HepG2 (cell line): ENCODE data around the gene MAGEA3. TPM values are rescaled to one million over a fixed set of nuclear protein-coding genes. Genes with fewer than 3 reads are reported as not detected.

Experiments used
- AKAP8 ChIP-seq: sonication (generic); formaldehyde crosslinking; IDR thresholded peaks from 2 replicates; pipeline ENCODE4 v1.5.1; 2020; ENCODE audit warnings: mild to moderate bottlenecking, missing genetic modification reagents
- ARID4A ChIP-seq: sonication (generic); formaldehyde crosslinking; IDR thresholded peaks from 2 replicates; pipeline ENCODE4 v1.5.0; 2020; ENCODE audit warnings: mild to moderate bottlenecking, missing genetic modification reagents, borderline replicate concordance
- CEBPB ChIP-seq: IDR thresholded peaks from 2 replicates; pipeline ENCODE4 v1.6.1; 2011; ENCODE audit warnings: low read depth, low read length, improper control_type of control experiment, borderline replicate concordance
- FOXO1 ChIP-seq: sonication (generic); formaldehyde crosslinking; IDR thresholded peaks from 2 replicates; pipeline ENCODE4 v1.4.0; 2020; ENCODE audit warnings: missing genetic modification reagents
- HNRNPH1 ChIP-seq: fragments of 200-400 bp; formaldehyde crosslinking; optimal IDR thresholded peaks from 2 replicates; pipeline ENCODE3; 2017; ENCODE audit warnings: mild to moderate bottlenecking, low read depth, low read length
- SKIL ChIP-seq: sonication (generic); formaldehyde crosslinking; IDR thresholded peaks from 2 replicates; pipeline ENCODE4 v1.8.0; 2022; ENCODE audit warnings: missing genetic modification reagents, mild to moderate bottlenecking, moderate library complexity, borderline replicate concordance
- SP1 ChIP-seq, 2 experiments: fragments of 450-650 bp in 1 of 2; sonication (generic) in 1 of 2; formaldehyde crosslinking in 1 of 2; IDR thresholded peaks; 2 replicates each; pipeline versions ENCODE4 v1.4.0 to v1.6.1; 2016 to 2020; ENCODE audit warnings: missing genetic modification reagents in 1 of 2
- TFDP2 ChIP-seq: sonication (generic); formaldehyde crosslinking; IDR thresholded peaks from 2 replicates; pipeline ENCODE4 v1.4.0; 2020; ENCODE audit warnings: missing genetic modification reagents
- THAP9 ChIP-seq: sonication (generic); formaldehyde crosslinking; IDR thresholded peaks from 2 replicates; pipeline ENCODE4; 2020; ENCODE audit warnings: missing genetic modification reagents, mild to moderate bottlenecking, borderline replicate concordance
- ZNF33B ChIP-seq: sonication (generic); formaldehyde crosslinking; IDR thresholded peaks from 2 replicates; pipeline ENCODE4 v1.5.1; 2020; ENCODE audit warnings: mild to moderate bottlenecking, missing genetic modification reagents
- ZNF563 ChIP-seq: sonication (generic); formaldehyde crosslinking; IDR thresholded peaks from 2 replicates; pipeline ENCODE4 v1.8.0; 2022; ENCODE audit warnings: mild to moderate bottlenecking, moderate library complexity, missing genetic modification reagents
- ZNF672 ChIP-seq: sonication (generic); formaldehyde crosslinking; IDR thresholded peaks from 2 replicates; pipeline ENCODE4 v1.8.1; 2022; ENCODE audit warnings: missing genetic modification reagents
- polyA plus RNA-seq, 8 experiments: library from polyadenylated mRNA; depleted of rRNA in 3 of 8; stranded (reverse) in 7 of 8; unstranded in 1 of 8; fragments of >200 nt; fragmentation: Illumina TruSeq in 4 of 8; extraction: Trizol in 4 of 8; gene quantifications; 2 replicates each; pipeline versions ENCODE4 v1.2.1 to v1.2.3, GENCODE V29; 2011 to 2016; ENCODE audit warnings: low read depth in 4 of 8, missing spikeins in 1 of 8, mixed read lengths in 1 of 8; ENCODE audit not compliant: insufficient read depth in 1 of 8
- total RNA-seq, 5 experiments: library from RNA; depleted of rRNA; stranded (reverse); fragments of >200 nt; fragmentation: Illumina TruSeq; extraction: Trizol; gene quantifications; 2 replicates each; pipeline ENCODE4 v1.2.3, GENCODE V29; 2016; ENCODE audit warnings: low read depth in 1 of 5
- TF ChIP-seq, protein P1 (sequence below): sonication (generic); formaldehyde crosslinking; IDR thresholded peaks from 2 replicates; pipeline ENCODE4 v1.4.0; 2020; ENCODE audit warnings: missing genetic modification reagents, borderline replicate concordance
- TF ChIP-seq, protein P2 (sequence below): sonication (generic); formaldehyde crosslinking; IDR thresholded peaks from 2 replicates; pipeline ENCODE4 v1.5.0; 2020; ENCODE audit warnings: mild to moderate bottlenecking, missing genetic modification reagents

Gene MAGEA3
- total and polyA plus RNA-seq, 2 of the 13 experiments (the other 11 are each of a cell fraction or from before 2014, with no cell fraction given): not detected

DNA sequence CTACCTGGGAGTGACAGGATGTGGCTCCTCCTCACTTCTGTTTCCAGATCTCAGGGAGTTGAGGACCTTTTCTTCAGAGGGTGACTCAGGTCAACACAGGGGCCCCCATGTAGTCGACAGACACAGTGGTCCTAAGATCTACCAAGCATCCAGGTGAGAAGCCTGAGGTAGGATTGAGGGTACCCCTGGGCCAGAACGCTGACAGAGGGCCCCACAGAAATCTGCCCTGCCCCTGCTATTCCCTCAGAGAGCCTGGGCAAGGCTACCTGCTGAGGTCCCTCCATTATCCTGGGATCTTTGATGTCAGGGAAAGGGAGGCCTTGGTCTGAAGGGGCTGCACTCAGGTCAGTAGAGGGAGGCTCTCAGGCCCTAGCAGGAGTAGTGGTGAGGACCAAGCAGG, 36.5 kb downstream of the MAGEA3 start (continued):
- TF ChIP-seq THAP9 (CRISPR knock-in tag) (no peak), SKIL (CRISPR knock-in tag) (no peak), ARID4A (CRISPR knock-in tag) (no peak), CEBPB (no peak), AKAP8 (CRISPR knock-in tag) (no peak), FOXO1 (CRISPR knock-in tag) (no peak), ZNF33B (CRISPR knock-in tag) (no peak), ZNF563 (CRISPR knock-in tag) (no peak), SP1 (IDR thresholded peaks at IDR 0.05) (no peak), SP1 (CRISPR knock-in tag; IDR thresholded peaks at IDR 0.05) (no peak), TFDP2 (CRISPR knock-in tag) (no peak), HNRNPH1 (no peak), ZNF672 (CRISPR knock-in tag) (no peak)
- TF ChIP-seq, protein P1, sequence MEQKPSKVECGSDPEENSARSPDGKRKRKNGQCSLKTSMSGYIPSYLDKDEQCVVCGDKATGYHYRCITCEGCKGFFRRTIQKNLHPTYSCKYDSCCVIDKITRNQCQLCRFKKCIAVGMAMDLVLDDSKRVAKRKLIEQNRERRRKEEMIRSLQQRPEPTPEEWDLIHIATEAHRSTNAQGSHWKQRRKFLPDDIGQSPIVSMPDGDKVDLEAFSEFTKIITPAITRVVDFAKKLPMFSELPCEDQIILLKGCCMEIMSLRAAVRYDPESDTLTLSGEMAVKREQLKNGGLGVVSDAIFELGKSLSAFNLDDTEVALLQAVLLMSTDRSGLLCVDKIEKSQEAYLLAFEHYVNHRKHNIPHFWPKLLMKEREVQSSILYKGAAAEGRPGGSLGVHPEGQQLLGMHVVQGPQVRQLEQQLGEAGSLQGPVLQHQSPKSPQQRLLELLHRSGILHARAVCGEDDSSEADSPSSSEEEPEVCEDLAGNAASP (CRISPR knock-in tag): no peak
- TF ChIP-seq, protein P2, sequence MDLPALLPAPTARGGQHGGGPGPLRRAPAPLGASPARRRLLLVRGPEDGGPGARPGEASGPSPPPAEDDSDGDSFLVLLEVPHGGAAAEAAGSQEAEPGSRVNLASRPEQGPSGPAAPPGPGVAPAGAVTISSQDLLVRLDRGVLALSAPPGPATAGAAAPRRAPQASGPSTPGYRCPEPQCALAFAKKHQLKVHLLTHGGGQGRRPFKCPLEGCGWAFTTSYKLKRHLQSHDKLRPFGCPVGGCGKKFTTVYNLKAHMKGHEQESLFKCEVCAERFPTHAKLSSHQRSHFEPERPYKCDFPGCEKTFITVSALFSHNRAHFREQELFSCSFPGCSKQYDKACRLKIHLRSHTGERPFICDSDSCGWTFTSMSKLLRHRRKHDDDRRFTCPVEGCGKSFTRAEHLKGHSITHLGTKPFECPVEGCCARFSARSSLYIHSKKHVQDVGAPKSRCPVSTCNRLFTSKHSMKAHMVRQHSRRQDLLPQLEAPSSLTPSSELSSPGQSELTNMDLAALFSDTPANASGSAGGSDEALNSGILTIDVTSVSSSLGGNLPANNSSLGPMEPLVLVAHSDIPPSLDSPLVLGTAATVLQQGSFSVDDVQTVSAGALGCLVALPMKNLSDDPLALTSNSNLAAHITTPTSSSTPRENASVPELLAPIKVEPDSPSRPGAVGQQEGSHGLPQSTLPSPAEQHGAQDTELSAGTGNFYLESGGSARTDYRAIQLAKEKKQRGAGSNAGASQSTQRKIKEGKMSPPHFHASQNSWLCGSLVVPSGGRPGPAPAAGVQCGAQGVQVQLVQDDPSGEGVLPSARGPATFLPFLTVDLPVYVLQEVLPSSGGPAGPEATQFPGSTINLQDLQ (CRISPR knock-in tag): no peak
